HG03025 (cell line): ENCODE measurements around the gene PKDREJ.

ENCODE experiments used
- ATAC-seq: cut with Tn5 transposase; IDR thresholded peaks from one replicate; pipeline ENCODE4 v1.9.1; 2021; ENCODE audit warnings: mild to moderate bottlenecking, moderate library complexity; ENCODE audit not compliant: unreplicated experiment, low FRiP score

Gene PKDREJ

GRCh38 chr22:46290843-46291785 is 28.0 kb upstream of the PKDREJ start:
- ATAC-seq = no peak

- no peak for ATAC-seq
Measured at GRCh38 chr22:46290121-46290842, 27.1 kb upstream of the PKDREJ start.

- no peak for ATAC-seq
Measured at GRCh38 chr22:46289244-46289891, 26.2 kb upstream of the PKDREJ start.

GRCh38 chr22:46288846-46289243 is 25.7 kb upstream of the PKDREJ start:
- ATAC-seq = no peak

GRCh38 chr22:46287873-46288751 is 25.0 kb upstream of the PKDREJ start:
- ATAC-seq = no peak

- ATAC-seq = no peak
Measured at GRCh38 chr22:46286941-46287872, 24.1 kb upstream of the PKDREJ start.

GRCh38 chr22:46286006-46286405 is 22.9 kb upstream of the PKDREJ start:
- ATAC-seq = no peak

- no peak for ATAC-seq
Measured at GRCh38 chr22:46281866-46282678, 18.9 kb upstream of the PKDREJ start.

GRCh38 chr22:46280999-46281623 is 18.0 kb upstream of the PKDREJ start:
- ATAC-seq = no peak

GRCh38 chr22:46280063-46280817 is 17.1 kb upstream of the PKDREJ start:
- ATAC-seq = no peak

GRCh38 chr22:46278656-46279645 is 15.8 kb upstream of the PKDREJ start:
- ATAC-seq = no peak

GRCh38 chr22:46276563-46276962 is 13.4 kb upstream of the PKDREJ start:
- ATAC-seq = no peak

- ATAC-seq = no peak
Measured at GRCh38 chr22:46275455-46276122, 12.4 kb upstream of the PKDREJ start.

GRCh38 chr22:46274381-46274780 is 11.2 kb upstream of the PKDREJ start:
- ATAC-seq = no peak

- no peak for ATAC-seq
Measured at GRCh38 chr22:46273432-46274148, 10.4 kb upstream of the PKDREJ start.
